HEK293 (cell line): ENCODE data around the gene IQCB1.

Experiments
- CTCF ChIA-PET: fragments of 350-600 bp; formaldehyde crosslinking; extraction: SDS; loops from one replicate; lab custom pipeline; 2021; ENCODE audit warnings: antibody characterized with exemption; lab: Yijun Ruan, JAX
- POLR2A ChIA-PET: fragments of 300-600 bp; formaldehyde crosslinking; extraction: SDS; loops from one replicate; lab custom pipeline; 2020; ENCODE audit warnings: antibody characterized with exemption, inconsistent platforms; lab: Yijun Ruan, JAX
- H3K27ac ChIP-seq: fragments of 200-500 bp; sonication (Bioruptor generic); 2 replicates; pipeline ENCODE4 v1.5.1; 2014; ENCODE audit warnings: low read depth, low read length, control low read depth, inconsistent platforms; ENCODE audit errors: extremely low read depth
- H3K36me3 ChIP-seq, 2 experiments: fragments of 200-500 bp in 1 of 2; sonication (Bioruptor generic) in 1 of 2; 1 replicate in 1 of 2; 2 replicates in 1 of 2; pipeline ENCODE4 v1.5.1; 2014 to 2017; ENCODE audit warnings: inconsistent platforms in 2 of 2, low read length in 2 of 2; ENCODE audit not compliant: control insufficient read depth in 2 of 2, insufficient read depth in 1 of 2
- H3K4me1 ChIP-seq: fragments of 200-500 bp; sonication (Bioruptor generic); 2 replicates; pipeline ENCODE4 v1.5.1; 2014; ENCODE audit warnings: mild to moderate bottlenecking, low read length, inconsistent platforms; ENCODE audit not compliant: control insufficient read depth, insufficient read depth
- H3K4me3 ChIP-seq: 2 replicates; pipeline ENCODE4 v1.5.1; 2011; ENCODE audit warnings: low read depth, mild to moderate bottlenecking, control low read depth, low read length, moderate library complexity
- H3K9me3 ChIP-seq: fragments of 200-500 bp; sonication (Bioruptor generic); 2 replicates; pipeline ENCODE4 v1.5.1; 2014; ENCODE audit warnings: low read depth, low read length, inconsistent platforms; ENCODE audit not compliant: control insufficient read depth, insufficient read depth
- OSR2 ChIP-seq: fragments of 450-650 bp; formaldehyde crosslinking; IDR thresholded peaks from 2 replicates; pipeline ENCODE4 v1.5.1; 2016; ENCODE audit warnings: missing biosample characterization, missing genetic modification characterization
- SCRT1 ChIP-seq: fragments of 450-650 bp; formaldehyde crosslinking; IDR thresholded peaks from 2 replicates; pipeline ENCODE4 v1.5.1; 2016; ENCODE audit warnings: missing biosample characterization, missing genetic modification characterization, borderline replicate concordance
- SP3 ChIP-seq: fragments of 450-650 bp; formaldehyde crosslinking; IDR thresholded peaks from 2 replicates; pipeline ENCODE4 v1.5.1; 2016; ENCODE audit warnings: missing biosample characterization, missing genetic modification characterization
- WT1 ChIP-seq: fragments of 450-650 bp; formaldehyde crosslinking; IDR thresholded peaks from 2 replicates; pipeline ENCODE4 v1.5.1; 2016; ENCODE audit warnings: missing biosample characterization, missing genetic modification characterization
- ZNF112 ChIP-seq: fragments of 450-650 bp; formaldehyde crosslinking; IDR thresholded peaks from 2 replicates; pipeline ENCODE4 v1.5.0; 2017; ENCODE audit warnings: missing biosample characterization, missing genetic modification characterization
- ZNF248 ChIP-seq: fragments of 450-650 bp; formaldehyde crosslinking; IDR thresholded peaks from 2 replicates; pipeline ENCODE4 v1.5.1; 2017; ENCODE audit warnings: missing biosample characterization, missing genetic modification characterization
- ZNF311 ChIP-seq: fragments of 450-650 bp; formaldehyde crosslinking; IDR thresholded peaks from 2 replicates; pipeline ENCODE4 v1.5.1; 2017; ENCODE audit warnings: missing biosample characterization, missing genetic modification characterization, borderline replicate concordance
- ZNF391 ChIP-seq: fragments of 450-650 bp; formaldehyde crosslinking; IDR thresholded peaks from 2 replicates; pipeline ENCODE4 v1.5.1; 2016; ENCODE audit warnings: low read depth, missing biosample characterization, missing genetic modification characterization, borderline replicate concordance
- ZNF423 ChIP-seq: fragments of 450-650 bp; formaldehyde crosslinking; IDR thresholded peaks from 2 replicates; pipeline ENCODE4 v1.5.1; 2016; ENCODE audit warnings: missing biosample characterization, missing genetic modification characterization
- ZNF521 ChIP-seq: fragments of 450-650 bp; formaldehyde crosslinking; IDR thresholded peaks from 2 replicates; pipeline ENCODE4 v1.5.1; 2017; ENCODE audit warnings: missing biosample characterization, mild to moderate bottlenecking, missing genetic modification characterization
- ZNF558 ChIP-seq: fragments of 450-650 bp; formaldehyde crosslinking; IDR thresholded peaks from 2 replicates; pipeline ENCODE4 v1.5.1; 2016; ENCODE audit warnings: missing biosample characterization, missing genetic modification characterization
- ZNF660 ChIP-seq: fragments of 450-650 bp; IDR thresholded peaks from 2 replicates; pipeline ENCODE4 v1.5.1; 2018; ENCODE audit warnings: missing biosample characterization, mild to moderate bottlenecking, missing genetic modification characterization
- ZNF777 ChIP-seq: fragments of 450-650 bp; formaldehyde crosslinking; IDR thresholded peaks from 2 replicates; pipeline ENCODE4 v1.5.1; 2017; ENCODE audit warnings: missing biosample characterization, missing genetic modification characterization, borderline replicate concordance
- ZNF843 ChIP-seq: fragments of 450-650 bp; formaldehyde crosslinking; IDR thresholded peaks from 2 replicates; pipeline ENCODE4 v1.5.1; 2016; ENCODE audit warnings: missing biosample characterization, missing genetic modification characterization
- TF ChIP-seq, protein P1 (sequence below): fragments of 450-650 bp; formaldehyde crosslinking; IDR thresholded peaks from 2 replicates; pipeline ENCODE4 v1.5.1; 2016; ENCODE audit warnings: missing biosample characterization, missing genetic modification characterization
- TF ChIP-seq, protein P2 (sequence below): fragments of 450-650 bp; formaldehyde crosslinking; IDR thresholded peaks from 2 replicates; pipeline ENCODE4 v1.5.1; 2016; ENCODE audit warnings: missing biosample characterization, missing genetic modification characterization
- TF ChIP-seq, protein P3 (sequence below): fragments of 450-650 bp; IDR thresholded peaks from 2 replicates; pipeline ENCODE4 v1.5.1; 2018; ENCODE audit warnings: missing biosample characterization, mild to moderate bottlenecking, missing genetic modification characterization
- TF ChIP-seq, protein P4 (sequence below): fragments of 450-650 bp; formaldehyde crosslinking; IDR thresholded peaks from 2 replicates; pipeline ENCODE4 v1.5.1; 2016; ENCODE audit warnings: missing biosample characterization, missing genetic modification characterization
- TF ChIP-seq, protein P5 (sequence below): fragments of 450-650 bp; formaldehyde crosslinking; conservative IDR thresholded peaks from 2 replicates; pipeline ENCODE4 v1.5.1; 2016; ENCODE audit warnings: low read depth, missing biosample characterization, missing genetic modification characterization

The IQCB1 gene

DNA sequence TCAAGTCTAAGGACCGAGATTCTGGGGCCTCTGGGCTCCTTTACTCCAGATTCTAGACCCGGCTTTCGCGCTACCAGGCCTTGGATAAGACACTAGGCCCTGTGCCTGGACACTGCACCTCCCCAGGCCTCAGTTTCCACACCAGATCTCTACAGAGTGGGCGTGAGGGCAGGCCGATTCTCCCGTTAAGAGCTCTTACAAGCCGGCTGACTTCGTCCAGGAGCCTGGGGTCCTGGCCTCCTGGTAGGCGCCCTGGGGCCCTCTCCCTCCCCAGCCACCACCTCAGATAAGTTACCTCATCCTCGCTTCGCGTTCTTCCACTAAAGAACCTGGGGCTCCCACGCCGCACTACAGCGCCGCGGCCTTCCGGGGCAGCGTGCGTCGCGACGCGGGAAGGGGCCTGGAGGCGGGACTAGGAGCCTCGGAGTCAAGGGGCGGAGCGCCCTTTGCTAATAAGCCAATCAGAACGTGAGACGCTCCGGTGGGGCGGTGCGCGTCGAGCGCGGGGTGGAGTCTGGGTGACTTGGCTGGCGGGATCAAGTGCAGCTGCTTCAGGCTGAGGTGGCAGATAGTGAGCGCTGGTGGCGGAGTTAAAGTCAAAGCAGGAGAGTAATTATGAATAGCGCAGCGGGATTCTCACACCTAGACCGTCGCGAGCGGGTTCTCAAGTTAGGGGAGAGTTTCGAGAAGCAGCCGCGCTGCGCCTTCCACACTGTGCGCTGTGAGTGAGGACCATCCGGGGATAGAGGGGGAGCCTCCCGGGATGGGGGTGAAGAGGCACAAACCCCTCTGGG is at the start of gene IQCB1, which contains the start of gene EAF2 (continued):
- no peak for TF ChIP-seq ZNF423 (tag by site-specific recombination)

DNA sequence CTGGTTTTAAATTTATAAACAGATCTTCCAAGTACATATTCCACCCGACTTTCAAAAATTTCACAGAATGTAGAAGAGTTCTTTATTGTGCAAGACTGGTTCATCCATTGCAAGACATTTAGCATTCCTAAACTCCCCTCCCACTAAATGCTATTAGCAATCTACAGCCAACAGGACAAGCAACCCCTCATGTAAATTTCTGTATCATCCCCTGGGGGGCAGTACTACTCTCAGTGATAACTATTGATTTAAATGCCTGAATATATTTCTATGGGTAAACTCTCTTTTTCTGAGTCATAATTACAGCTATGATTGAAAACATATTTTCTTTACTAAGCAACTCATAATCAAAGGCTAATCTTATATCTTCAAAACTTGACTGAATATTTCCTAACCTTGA is 48.6 kb upstream of the IQCB1 start:
- TF ChIP-seq ZNF248 (no peak), ZNF558 (tag by site-specific recombination) (no peak), SP3 (tag by site-specific recombination) (no peak), ZNF777 (no peak)
- TF ChIP-seq, protein P1, sequence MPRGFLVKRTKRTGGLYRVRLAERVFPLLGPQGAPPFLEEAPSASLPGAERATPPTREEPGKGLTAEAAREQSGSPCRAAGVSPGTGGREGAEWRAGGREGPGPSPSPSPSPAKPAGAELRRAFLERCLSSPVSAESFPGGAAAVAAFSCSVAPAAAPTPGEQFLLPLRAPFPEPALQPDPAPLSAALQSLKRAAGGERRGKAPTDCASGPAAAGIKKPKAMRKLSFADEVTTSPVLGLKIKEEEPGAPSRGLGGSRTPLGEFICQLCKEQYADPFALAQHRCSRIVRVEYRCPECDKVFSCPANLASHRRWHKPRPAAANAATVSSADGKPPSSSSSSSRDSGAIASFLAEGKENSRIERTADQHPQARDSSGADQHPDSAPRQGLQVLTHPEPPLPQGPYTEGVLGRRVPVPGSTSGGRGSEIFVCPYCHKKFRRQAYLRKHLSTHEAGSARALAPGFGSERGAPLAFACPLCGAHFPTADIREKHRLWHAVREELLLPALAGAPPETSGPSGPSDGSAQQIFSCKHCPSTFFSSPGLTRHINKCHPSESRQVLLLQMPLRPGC: no peak
- TF ChIP-seq, protein P2, sequence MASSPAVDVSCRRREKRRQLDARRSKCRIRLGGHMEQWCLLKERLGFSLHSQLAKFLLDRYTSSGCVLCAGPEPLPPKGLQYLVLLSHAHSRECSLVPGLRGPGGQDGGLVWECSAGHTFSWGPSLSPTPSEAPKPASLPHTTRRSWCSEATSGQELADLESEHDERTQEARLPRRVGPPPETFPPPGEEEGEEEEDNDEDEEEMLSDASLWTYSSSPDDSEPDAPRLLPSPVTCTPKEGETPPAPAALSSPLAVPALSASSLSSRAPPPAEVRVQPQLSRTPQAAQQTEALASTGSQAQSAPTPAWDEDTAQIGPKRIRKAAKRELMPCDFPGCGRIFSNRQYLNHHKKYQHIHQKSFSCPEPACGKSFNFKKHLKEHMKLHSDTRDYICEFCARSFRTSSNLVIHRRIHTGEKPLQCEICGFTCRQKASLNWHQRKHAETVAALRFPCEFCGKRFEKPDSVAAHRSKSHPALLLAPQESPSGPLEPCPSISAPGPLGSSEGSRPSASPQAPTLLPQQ (tag by site-specific recombination): no peak
- TF ChIP-seq, protein P3, sequence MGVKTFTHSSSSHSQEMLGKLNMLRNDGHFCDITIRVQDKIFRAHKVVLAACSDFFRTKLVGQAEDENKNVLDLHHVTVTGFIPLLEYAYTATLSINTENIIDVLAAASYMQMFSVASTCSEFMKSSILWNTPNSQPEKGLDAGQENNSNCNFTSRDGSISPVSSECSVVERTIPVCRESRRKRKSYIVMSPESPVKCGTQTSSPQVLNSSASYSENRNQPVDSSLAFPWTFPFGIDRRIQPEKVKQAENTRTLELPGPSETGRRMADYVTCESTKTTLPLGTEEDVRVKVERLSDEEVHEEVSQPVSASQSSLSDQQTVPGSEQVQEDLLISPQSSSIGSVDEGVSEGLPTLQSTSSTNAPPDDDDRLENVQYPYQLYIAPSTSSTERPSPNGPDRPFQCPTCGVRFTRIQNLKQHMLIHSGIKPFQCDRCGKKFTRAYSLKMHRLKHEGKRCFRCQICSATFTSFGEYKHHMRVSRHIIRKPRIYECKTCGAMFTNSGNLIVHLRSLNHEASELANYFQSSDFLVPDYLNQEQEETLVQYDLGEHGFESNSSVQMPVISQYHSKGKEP (tag by site-specific recombination): no peak
- TF ChIP-seq, protein P4, sequence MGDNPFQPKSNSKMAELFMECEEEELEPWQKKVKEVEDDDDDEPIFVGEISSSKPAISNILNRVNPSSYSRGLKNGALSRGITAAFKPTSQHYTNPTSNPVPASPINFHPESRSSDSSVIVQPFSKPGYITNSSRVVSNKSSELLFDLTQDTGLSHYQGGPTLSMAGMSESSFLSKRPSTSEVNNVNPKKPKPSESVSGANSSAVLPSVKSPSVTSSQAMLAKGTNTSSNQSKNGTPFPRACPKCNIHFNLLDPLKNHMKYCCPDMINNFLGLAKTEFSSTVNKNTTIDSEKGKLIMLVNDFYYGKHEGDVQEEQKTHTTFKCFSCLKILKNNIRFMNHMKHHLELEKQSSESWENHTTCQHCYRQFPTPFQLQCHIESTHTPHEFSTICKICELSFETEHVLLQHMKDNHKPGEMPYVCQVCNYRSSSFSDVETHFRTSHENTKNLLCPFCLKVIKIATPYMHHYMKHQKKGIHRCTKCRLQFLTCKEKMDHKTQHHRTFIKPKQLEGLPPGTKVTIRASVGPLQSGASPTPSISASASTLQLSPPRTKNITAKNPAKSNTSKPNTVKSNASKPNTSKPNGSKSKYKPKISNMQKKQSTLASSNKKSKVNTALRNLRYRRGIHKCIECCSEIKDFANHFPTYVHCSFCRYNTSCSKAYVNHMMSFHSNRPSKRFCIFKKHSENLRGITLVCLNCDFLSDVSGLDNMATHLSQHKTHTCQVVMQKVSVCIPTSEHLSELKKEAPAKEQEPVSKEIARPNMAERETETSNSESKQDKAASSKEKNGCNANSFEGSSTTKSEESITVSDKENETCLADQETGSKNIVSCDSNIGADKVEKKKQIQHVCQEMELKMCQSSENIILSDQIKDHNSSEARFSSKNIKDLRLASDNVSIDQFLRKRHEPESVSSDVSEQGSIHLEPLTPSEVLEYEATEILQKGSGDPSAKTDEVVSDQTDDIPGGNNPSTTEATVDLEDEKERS (tag by site-specific recombination): no peak
- ChIA-PET POLR2A (no interaction called here), CTCF (interaction anchor here (0.6 to 1.4 kb wide), 12 partner anchors 9 to 376 kb away, joined by 3 to 8 read pairs (median 3); partner anchors contain the start of gene SLC15A2)
- H3K9me3 ChIP-seq: no peaks in the 10 kb centered on the region
- H3K4me1 ChIP-seq: no peaks in the 10 kb centered on the region
- H3K36me3 ChIP-seq: no peaks in the 10 kb centered on the region
- H3K27ac ChIP-seq: no peak overlapping the region
- H3K4me3 ChIP-seq: no peak overlapping the region

DNA sequence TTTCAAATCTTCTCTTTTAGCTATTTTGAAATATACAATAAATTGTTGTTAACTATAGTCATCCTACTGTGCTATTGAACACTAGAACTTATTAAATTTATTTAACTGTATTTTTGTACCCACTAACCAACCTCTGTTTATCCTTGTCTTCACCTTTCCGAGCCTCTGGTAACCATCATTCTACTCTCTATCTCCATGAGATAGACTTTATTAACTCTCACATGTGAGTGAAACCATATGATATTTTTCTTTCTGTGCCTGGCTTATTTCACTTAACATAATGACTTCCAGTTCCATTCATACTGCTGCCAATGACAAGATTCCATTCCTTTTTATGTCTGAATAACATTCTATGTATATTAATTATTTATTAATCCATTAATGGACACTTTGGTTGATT is 43.6 kb upstream of the IQCB1 start:
- CTCF ChIA-PET: no interaction called here
- Histone ChIP-seq H3K36me3 (no peaks in the 10 kb centered on the region), H3K9me3 (no peaks in the 10 kb centered on the region), H3K27ac (no peak overlapping the region), H3K4me1 (no peaks in the 10 kb centered on the region), H3K4me3 (no peak overlapping the region)
- POLR2A ChIA-PET: no interaction called here
- TF ChIP-seq ZNF112 (tag by site-specific recombination): no peak
- TF ChIP-seq SCRT1: no peak
- TF ChIP-seq WT1 (tag by site-specific recombination): no peak
- TF ChIP-seq ZNF843 (tag by site-specific recombination): no peak
- no peak for TF ChIP-seq OSR2 (tag by site-specific recombination)
- TF ChIP-seq, protein P5, sequence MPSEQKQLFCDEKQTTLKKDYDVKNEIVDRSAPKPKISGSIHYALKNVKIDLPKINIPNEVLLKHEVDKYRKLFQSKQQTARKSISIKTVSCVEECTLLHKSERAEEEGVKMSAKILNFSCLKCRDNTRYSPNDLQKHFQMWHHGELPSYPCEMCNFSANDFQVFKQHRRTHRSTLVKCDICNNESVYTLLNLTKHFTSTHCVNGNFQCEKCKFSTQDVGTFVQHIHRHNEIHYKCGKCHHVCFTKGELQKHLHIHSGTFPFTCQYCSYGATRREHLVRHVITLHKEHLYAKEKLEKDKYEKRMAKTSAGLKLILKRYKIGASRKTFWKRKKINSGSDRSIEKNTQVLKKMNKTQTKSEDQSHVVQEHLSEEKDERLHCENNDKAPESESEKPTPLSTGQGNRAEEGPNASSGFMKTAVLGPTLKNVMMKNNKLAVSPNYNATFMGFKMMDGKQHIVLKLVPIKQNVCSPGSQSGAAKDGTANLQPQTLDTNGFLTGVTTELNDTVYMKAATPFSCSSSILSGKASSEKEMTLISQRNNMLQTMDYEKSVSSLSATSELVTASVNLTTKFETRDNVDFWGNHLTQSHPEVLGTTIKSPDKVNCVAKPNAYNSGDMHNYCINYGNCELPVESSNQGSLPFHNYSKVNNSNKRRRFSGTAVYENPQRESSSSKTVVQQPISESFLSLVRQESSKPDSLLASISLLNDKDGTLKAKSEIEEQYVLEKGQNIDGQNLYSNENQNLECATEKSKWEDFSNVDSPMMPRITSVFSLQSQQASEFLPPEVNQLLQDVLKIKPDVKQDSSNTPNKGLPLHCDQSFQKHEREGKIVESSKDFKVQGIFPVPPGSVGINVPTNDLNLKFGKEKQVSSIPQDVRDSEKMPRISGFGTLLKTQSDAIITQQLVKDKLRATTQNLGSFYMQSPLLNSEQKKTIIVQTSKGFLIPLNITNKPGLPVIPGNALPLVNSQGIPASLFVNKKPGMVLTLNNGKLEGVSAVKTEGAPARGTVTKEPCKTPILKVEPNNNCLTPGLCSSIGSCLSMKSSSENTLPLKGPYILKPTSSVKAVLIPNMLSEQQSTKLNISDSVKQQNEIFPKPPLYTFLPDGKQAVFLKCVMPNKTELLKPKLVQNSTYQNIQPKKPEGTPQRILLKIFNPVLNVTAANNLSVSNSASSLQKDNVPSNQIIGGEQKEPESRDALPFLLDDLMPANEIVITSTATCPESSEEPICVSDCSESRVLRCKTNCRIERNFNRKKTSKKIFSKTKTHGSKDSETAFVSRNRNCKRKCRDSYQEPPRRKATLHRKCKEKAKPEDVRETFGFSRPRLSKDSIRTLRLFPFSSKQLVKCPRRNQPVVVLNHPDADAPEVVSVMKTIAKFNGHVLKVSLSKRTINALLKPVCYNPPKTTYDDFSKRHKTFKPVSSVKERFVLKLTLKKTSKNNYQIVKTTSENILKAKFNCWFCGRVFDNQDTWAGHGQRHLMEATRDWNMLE (tag by site-specific recombination): no peak
- no peak for TF ChIP-seq ZNF521 (tag by site-specific recombination)
- no peak for TF ChIP-seq ZNF391 (tag by site-specific recombination)
- TF ChIP-seq ZNF660 (tag by site-specific recombination): no peak
- TF ChIP-seq ZNF311: no peak
